Stimulated activated CD8-positive, alpha-beta memory T cell treated with anti-CD3 and anti-CD28 coated beads, Interleukin-15, amount 100 ng/mL, for 4 hours (primary cell): ENCODE data around the gene PLEKHM3.

Experiments
- DNase-seq, 2 donors: peaks; one replicate each; pipeline ENCODE4 v3.0.0-alpha.2; 2020; ENCODE audit warnings: low read depth in 2 of 2

PLEKHM3 gene

GRCh38 chr2:207990784-207991183, 34.5 kb downstream of the PLEKHM3 start:
- DNase-seq: no peak

GRCh38 chr2:207988975-207989374, 36.4 kb downstream of the PLEKHM3 start:
- no peak for DNase-seq

DNA sequence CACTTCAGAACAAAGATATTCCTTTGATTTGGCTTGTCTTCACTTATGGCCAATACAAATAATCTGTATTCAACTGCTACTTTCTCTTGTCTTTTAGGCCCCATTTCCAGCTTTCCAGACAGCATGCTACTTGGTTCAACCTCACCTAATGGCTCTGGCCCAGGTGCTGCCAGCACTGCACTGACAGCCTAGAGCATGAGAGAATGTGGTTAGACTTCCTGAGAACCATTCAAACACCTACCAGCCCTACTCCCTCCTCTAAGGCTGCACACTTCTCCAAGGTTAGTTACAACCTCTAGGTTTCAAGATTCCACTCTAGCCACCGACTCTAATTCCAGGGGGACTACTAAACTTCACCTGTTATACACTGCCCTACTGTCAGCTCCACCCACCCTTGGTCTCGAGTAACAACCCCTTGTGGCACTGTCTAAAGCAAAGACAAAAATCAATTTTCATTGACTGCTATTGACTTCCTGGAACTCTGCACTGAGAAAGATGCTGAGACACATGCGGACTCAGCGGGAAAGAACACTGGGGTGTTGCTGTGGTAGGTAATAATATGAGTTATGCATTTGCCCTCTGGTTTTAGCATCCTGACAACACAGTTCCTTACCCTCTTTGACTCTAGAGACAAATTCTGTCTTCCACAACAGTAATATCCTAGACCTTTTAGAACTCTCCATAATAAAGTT, 38.2 kb downstream of the PLEKHM3 start:
- no peak for DNase-seq

- DNase-seq: no peak
These were observed 40.4 kb downstream of the PLEKHM3 start for GRCh38 chr2:207984765-207985480.

DNA sequence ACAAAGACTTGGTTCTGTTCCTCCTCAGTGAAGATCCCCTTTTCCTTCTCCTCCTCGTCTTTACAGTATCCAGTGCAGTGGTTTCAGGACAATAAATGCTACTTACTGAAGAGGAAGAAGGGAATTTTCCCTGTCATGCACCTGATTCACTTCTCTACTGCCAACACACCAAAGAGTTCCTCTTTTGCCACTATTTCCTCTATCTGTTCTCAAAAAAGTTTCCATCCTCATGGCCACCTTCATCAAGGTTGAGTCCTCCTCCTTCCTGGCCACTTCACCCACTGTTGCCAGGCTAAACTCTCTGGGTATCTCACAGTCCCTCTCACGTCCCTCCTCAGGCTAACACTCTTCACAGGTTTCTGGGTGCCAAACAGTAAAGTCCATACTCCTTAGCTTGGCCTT, 41.7 kb downstream of the PLEKHM3 start:
- DNase-seq: no peak

- no peak for DNase-seq
These were observed 47.0 kb downstream of the PLEKHM3 start for GRCh38 chr2:207978177-207978948.

GRCh38 chr2:207975921-207976320, 49.4 kb downstream of the PLEKHM3 start:
- DNase-seq: no peak

GRCh38 chr2:207974216-207974605, 51.1 kb downstream of the PLEKHM3 start:
- no peak for DNase-seq

DNA sequence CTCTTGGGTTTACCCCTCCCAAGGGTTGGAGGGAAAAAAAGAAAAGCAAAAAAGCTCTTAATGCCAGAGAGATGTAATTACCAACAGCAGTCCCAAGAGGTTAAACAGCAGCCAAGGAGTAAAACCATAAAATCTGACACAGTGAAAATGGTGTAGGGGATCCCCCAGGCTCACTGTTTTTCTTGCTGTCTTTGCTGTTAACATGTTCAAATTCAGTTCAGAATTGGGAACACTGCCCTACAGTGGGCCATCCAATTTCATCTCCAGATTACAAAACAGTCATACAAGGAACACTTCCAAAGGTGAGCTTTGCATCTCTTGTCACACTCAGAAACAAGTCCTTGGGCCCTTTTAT, 54.5 kb downstream of the PLEKHM3 start:
- no peak for DNase-seq

- no peak for DNase-seq
These were observed 55.0 kb downstream of the PLEKHM3 start for GRCh38 chr2:207970147-207970825.

DNA sequence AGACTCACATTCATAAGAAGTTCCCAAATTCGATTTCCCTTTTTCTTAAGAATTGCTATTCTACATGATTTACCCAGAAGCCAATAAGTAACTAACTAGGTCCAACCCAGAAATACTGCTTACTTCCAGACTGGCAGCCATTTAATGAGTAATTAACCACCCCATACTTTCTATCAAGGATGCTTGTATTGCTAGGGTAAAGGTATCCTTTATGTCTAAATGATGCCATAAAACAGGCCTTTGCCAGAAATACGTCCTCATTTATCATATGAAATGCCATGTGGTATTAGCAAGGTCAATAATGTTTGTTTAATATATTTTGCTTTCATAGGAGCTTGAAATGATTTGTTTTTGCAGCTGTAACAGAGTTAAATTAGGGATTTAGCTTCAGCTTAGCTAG, 56.1 kb downstream of the PLEKHM3 start:
- DNase-seq: no peak

DNA sequence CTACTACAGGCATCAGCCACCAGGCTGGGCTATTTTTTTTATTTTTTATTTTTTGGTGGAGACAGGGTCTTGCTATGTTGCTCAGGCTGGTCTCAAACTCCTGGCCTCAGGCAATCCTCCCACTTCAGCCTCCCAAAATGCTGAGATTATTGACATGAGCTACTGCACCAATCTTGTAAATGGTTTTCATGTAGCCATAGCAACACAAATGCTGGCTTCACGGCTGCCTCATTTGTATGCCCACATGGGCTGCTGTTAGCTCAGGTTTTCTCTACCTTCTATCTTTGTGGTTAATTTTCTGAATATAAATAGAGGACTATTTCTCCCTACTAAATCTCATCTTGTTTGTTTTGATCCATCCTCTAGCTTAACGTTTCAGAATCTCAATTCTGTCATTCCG, 58.2 kb downstream of the PLEKHM3 start:
- DNase-seq: no peak

DNA sequence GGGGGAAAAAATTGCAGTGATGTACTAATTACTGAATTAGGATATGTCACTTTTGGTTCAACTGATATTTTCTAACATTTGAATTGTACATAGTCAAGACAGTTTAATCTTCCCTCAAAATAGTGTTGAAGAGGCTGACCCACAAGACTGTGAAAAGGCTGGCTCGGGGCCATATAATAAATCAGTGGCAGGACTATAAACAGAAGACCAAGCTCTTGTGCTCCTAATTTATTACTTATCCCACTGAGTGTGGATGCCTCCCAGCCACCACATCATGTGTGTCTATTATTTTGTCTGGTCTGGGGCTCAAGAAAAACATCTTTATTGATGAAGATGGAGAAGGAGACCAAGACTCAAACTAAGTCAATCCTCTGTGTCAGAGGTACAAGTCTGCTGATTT, 64.4 kb downstream of the PLEKHM3 start:
- no peak for DNase-seq

DNA sequence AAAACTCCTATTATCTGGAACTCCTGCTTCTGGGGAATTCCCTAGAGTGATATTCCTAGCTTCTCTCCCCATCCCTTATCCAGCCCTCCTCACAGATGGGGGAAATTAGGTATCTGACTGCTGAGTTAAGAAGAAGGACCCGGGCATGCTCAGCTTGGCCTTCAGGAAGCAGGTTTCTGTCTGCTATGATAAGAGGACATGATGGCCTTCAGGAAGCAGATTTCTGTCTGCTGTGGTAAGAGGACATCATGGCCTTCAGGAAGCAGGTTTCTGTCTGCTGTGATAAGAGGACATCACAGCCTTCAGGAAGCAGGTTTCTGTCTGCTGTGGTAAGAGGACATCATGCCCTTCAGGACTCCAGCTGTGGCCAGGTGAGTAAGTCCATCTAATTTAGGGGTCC, 65.2 kb downstream of the PLEKHM3 start:
- no peak for DNase-seq

- DNase-seq: no peak
These were observed 68.6 kb downstream of the PLEKHM3 start for GRCh38 chr2:207956771-207957170.

DNA sequence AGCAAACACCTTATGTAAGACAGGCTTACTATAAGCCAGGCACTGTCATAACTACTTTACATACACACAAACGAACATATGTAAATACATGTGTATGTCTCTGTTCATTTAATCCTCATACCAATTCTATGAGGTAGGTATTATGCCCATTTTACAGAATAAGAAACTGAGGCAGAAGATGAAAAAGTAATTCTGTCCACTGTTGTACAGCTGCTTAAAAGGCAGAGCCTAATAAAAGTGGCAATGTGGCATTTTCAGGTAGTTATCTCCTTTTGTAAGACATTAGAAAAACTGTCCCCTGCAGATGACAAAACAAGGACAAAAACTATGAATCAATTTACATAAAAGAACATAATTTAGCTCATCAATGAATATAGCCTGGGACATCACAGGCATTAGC, 69.9 kb downstream of the PLEKHM3 start:
- no peak for DNase-seq

DNA sequence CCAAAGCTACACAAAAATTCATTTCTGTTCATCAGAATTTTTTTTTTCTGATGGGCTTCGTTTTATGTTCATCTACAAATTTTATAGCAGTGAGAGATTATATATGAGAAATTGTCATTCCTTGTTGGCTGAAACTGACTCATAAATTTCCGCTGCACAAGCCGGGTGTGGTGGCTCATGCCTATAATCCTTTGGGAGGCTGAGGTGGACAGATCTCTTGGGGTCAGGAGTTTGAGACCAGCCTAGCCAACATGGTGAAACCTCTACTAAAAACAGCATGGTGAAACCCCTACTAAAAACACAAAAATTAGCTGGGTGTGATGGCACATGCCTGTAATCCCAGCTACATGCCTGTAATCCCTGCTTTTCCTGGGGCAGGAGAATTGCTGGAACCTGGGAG, 72.0 kb downstream of the PLEKHM3 start:
- no peak for DNase-seq

DNA sequence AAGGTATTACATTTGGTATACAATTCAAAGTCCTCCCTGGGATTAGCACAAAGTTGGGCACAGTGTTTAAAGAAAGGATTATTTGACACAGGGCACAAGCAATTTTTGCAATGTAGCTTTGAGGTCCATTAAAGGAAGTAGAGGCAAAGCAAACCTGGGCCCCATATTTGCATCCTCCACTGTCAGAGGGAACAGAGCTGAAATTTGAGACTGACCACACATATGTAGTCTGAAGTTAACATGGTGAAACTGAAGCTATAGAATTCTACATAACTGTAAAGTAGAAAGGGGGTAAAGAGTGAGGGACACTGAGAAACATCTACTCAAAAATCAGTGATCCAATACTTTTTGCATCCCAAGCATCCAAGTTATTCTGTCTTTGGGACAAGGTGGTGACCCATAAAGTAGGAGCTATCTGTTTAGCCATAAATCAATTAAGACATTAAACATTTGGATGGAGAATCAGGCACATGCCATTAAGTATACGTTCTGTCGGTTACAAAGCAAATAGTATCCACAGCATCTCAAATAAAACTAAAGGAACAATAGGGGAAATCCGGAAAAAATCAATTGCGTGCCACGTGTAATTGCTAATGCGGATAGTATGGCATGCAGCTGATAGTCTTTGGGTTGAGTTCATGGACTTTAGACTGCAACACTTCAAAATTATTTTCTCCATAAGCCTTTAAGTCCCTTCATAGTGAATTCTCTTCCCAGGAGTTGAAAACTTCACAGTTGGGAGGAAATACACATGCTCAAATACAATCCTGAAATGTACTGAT, 72.6 kb downstream of the PLEKHM3 start:
- no peak for DNase-seq

DNA sequence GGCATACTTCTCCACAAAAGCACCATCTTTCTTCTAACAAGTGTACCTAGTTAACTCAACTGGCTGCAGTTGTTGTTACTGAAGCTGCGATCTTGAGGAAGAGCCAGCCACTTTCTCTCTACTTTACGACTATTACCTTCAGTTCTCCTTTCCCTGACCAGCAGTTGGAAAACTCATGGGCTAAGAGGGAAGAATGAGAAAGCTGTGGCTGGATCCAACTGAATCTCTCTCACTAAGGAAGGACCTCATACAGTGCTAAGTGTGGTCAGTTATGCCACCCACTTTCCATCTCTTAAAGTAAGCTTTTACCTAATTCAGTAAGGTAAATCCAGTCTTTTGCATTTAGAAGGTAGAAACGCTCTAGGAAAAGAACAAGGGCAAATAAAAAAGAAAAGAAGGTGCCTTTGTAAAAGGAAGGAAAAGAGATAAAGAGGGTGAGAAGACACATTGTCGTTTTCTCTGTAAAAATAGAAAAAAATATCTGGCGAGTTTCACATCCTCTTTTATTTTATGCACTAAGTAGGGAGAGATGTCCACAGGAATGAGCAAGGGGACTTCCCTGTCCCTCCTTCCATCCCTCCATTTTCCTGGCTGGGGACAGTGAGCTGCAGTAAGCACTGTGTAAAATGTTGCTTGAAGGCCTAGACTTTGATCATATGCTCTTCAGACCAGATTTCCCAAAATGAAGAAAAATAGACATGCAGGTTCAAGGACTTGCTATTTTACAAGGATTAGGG, 73.4 kb downstream of the PLEKHM3 start:
- DNase-seq: no peak

- no peak for DNase-seq
These were observed 74.6 kb downstream of the PLEKHM3 start for GRCh38 chr2:207950761-207951114.
